HFFc6 (cell line): Measurements from ENCODE around the gene MAPKAP1. TPM values are rescaled to one million over a fixed set of nuclear protein-coding genes. Genes with fewer than 3 reads are reported as not detected.

Experiments
- DNase-seq: peaks from one replicate; pipeline ENCODE4 v3.0.0-alpha.2; 2018
- H3K27ac Mint-ChIP-seq: 2 replicates; pipeline ENCODE4 v1.8.0; 2020; ENCODE audit warnings: mild to moderate bottlenecking, mixed read lengths
- H3K27me3 Mint-ChIP-seq: 2 replicates; pipeline ENCODE4 v1.8.0; 2021; ENCODE audit warnings: mild to moderate bottlenecking, moderate library complexity, mixed read lengths; ENCODE audit not compliant: insufficient read depth
- H3K36me3 Mint-ChIP-seq: 2 replicates; pipeline ENCODE4 v1.8.0; 2021; ENCODE audit warnings: low read depth, mixed read lengths
- H3K4me1 Mint-ChIP-seq: 2 replicates; pipeline ENCODE4 v1.8.0; 2020; ENCODE audit warnings: low read depth, mixed read lengths
- H3K4me3 Mint-ChIP-seq: 2 replicates; pipeline ENCODE4 v1.8.0; 2020; ENCODE audit warnings: mild to moderate bottlenecking, moderate library complexity, mixed read lengths
- H3K9me3 Mint-ChIP-seq: 2 replicates; pipeline ENCODE4 v1.8.0; 2020; ENCODE audit warnings: mild to moderate bottlenecking, mixed read lengths
- total RNA-seq, 6 experiments: library from RNA; stranded (reverse); fragmentation: NEBNext Ultra II Directional; extraction: Animal tissue kit (Norgen Biotek cat#: 25700); gene quantifications; 2 replicates in 1 of 6; 3 replicates in 5 of 6; pipeline ENCODE4 v1.2.3, GENCODE V29; 2021
- TF ChIP-seq, protein P1 (sequence below): fragments of 200-600 bp; sonication (generic); IDR thresholded peaks from 2 replicates; pipeline ENCODE4 v1.5.0; 2021; ENCODE audit warnings: antibody characterized with exemption, mild to moderate bottlenecking

Gene MAPKAP1
- total RNA-seq, 6 experiments from 2014 or later = 115 to 167 (median 130) TPM

- H3K27me3 Mint-ChIP-seq = no peaks in the 10 kb centered on the region; the same call in 1 of the 2 replicates
- H3K36me3 Mint-ChIP-seq = peaks cover 22% of the 10 kb centered on the region
- TF ChIP-seq, protein P1, sequence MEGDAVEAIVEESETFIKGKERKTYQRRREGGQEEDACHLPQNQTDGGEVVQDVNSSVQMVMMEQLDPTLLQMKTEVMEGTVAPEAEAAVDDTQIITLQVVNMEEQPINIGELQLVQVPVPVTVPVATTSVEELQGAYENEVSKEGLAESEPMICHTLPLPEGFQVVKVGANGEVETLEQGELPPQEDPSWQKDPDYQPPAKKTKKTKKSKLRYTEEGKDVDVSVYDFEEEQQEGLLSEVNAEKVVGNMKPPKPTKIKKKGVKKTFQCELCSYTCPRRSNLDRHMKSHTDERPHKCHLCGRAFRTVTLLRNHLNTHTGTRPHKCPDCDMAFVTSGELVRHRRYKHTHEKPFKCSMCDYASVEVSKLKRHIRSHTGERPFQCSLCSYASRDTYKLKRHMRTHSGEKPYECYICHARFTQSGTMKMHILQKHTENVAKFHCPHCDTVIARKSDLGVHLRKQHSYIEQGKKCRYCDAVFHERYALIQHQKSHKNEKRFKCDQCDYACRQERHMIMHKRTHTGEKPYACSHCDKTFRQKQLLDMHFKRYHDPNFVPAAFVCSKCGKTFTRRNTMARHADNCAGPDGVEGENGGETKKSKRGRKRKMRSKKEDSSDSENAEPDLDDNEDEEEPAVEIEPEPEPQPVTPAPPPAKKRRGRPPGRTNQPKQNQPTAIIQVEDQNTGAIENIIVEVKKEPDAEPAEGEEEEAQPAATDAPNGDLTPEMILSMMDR = no peak
- peak overlapping the region; percentile 58 for H3K4me3 Mint-ChIP-seq
- DNase-seq = peak; percentile 80
- H3K27ac Mint-ChIP-seq = peak overlapping the region; percentile 69
- peaks cover 52% of the 10 kb centered on the region for H3K4me1 Mint-ChIP-seq
- no peaks in the 10 kb centered on the region for H3K9me3 Mint-ChIP-seq
These were observed 31.7 kb downstream of the MAPKAP1 start for GRCh38 chr9:125674981-125675973.

- Mint-ChIP-seq H3K27me3 (no peaks in the 10 kb centered on the region; the same call in 1 of the 2 replicates), H3K9me3 (no peaks in the 10 kb centered on the region), H3K36me3 (peaks cover 16% of the 10 kb centered on the region), H3K27ac (no peak overlapping the region), H3K4me3 (no peak overlapping the region), H3K4me1 (peaks cover 46% of the 10 kb centered on the region)
- TF ChIP-seq, protein P1 = no peak
- DNase-seq = no peak
These were observed 34.1 kb downstream of the MAPKAP1 start for GRCh38 chr9:125672876-125673275.

- H3K4me1 Mint-ChIP-seq = peaks cover 35% of the 10 kb centered on the region
- H3K27ac Mint-ChIP-seq = peak overlapping the region; percentile 75
- no peaks in the 10 kb centered on the region for H3K27me3 Mint-ChIP-seq
- TF ChIP-seq, protein P1 = no peak
- H3K36me3 Mint-ChIP-seq = peaks cover 23% of the 10 kb centered on the region
- H3K4me3 Mint-ChIP-seq = peak overlapping the region; percentile 55
- H3K9me3 Mint-ChIP-seq = no peaks in the 10 kb centered on the region
- peak; percentile 54 for DNase-seq
These were observed 43.9 kb downstream of the MAPKAP1 start for GRCh38 chr9:125663127-125663526.

DNA sequence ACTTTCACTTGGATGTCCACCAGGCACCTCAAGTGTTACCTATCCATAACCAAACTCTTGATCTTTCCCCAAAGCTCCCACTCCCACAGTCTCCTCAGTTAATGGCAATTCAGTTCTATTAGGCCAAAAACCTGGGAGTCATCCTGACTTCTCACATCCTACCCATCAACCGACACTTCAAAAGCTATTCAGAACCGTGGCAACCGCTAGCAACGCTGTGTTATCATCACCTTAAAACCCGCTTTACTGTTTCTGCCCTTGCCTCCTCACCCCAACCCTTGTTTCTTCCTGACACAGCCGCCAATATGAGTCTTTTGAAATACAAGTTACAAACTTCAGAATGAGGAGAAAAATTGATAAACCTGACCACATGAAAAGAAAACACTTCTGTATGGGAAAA, 46.5 kb downstream of the MAPKAP1 start:
- no peak for DNase-seq
- Mint-ChIP-seq H3K4me3 (no peak overlapping the region), H3K27ac (no peak overlapping the region), H3K9me3 (no peaks in the 10 kb centered on the region), H3K4me1 (peaks cover 46% of the 10 kb centered on the region), H3K27me3 (no peaks in the 10 kb centered on the region; the same call in 1 of the 2 replicates), H3K36me3 (peaks cover 20% of the 10 kb centered on the region)
- TF ChIP-seq, protein P1 = no peak

DNA sequence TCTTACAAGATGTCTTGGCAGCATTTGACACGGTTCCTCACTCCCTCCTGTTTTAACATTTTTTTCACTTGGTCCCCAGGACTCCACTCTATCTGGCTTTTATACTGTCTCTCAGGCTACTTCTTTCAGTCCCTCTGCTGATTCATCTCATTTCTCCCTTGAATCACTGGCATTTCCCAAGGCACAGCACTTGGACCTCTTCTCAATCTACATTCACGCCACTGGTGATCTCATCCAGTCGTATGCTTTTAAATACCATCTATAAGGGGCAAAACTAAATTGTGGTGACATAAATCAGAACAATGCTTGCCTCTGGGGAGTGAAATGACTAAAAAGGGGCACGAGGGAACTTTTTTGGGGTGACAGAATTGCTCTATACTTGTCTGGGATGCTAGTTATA, 47.1 kb downstream of the MAPKAP1 start:
- peak; percentile 86 for DNase-seq
- H3K27me3 Mint-ChIP-seq = no peaks in the 10 kb centered on the region; the same call in 1 of the 2 replicates
- no peak overlapping the region for H3K4me3 Mint-ChIP-seq
- no peak overlapping the region for H3K27ac Mint-ChIP-seq
- H3K9me3 Mint-ChIP-seq = no peaks in the 10 kb centered on the region
- TF ChIP-seq, protein P1 = no peak
- peaks cover 16% of the 10 kb centered on the region for H3K36me3 Mint-ChIP-seq
- H3K4me1 Mint-ChIP-seq = peaks cover 46% of the 10 kb centered on the region
